GM12878 (cell line): ENCODE measurements around the gene ZNF527. TPM values are rescaled to one million over a fixed set of nuclear protein-coding genes. Genes with fewer than 3 reads are reported as not detected.

Experiments
- ATAC-seq: fragments of 200-7000 bp; cut with Tn5 transposase; 3 replicates; pipeline ENCODE4 v1.9.1; 2020; ENCODE audit warnings: mild to moderate bottlenecking, moderate library complexity
- BruUV-seq: library from RNA; stranded (reverse); fragments of 400-500 nt; replicated peaks from 2 replicates; lab custom pipeline; 2021; lab: Mats Ljungman, UMichigan
- CTCF ChIA-PET: fragments of 300-600 bp; sonication (Branson Sonifier 250); formaldehyde crosslinking; extraction: SDS; loops from one replicate; lab custom pipeline; 2021; ENCODE audit warnings: inconsistent platforms; lab: Yijun Ruan, JAX
- POLR2A ChIA-PET: fragments of 350-600 bp; formaldehyde crosslinking; extraction: SDS; loops from one replicate; lab custom pipeline; 2021; ENCODE audit warnings: inconsistent platforms; lab: Charles Lee
- RAD21 ChIA-PET: fragments of 300-600 bp; sonication (Branson Sonifier 250); formaldehyde crosslinking; loops from one replicate; lab custom pipeline; 2023; ENCODE audit warnings: antibody characterized with exemption; ENCODE audit not compliant: unreplicated experiment; lab: Charles Lee
- SMC1A ChIA-PET: fragments of 300-600 bp; sonication (Branson Sonifier 250); formaldehyde crosslinking; loops from one replicate; lab custom pipeline; 2023; ENCODE audit not compliant: unreplicated experiment, uncharacterized antibody; lab: Charles Lee
- DNase-seq: peaks from one replicate; pipeline ENCODE4 v3.0.0-alpha.2; 2011; ENCODE audit warnings: low read depth, low spot score
- FAIRE-seq: peaks from 3 replicates; lab custom pipeline; 2011; peaks lifted over from hg19 to GRCh38; lab: Jason Lieb, UNC
- H2AFZ ChIP-seq: 2 replicates; pipeline ENCODE4 v1.6.0; 2011; ENCODE audit warnings: low read depth, low read length, control low read depth; ENCODE audit not compliant: control insufficient read depth
- H3K27ac ChIP-seq: 2 replicates; pipeline ENCODE4 v1.5.1; 2011; ENCODE audit warnings: control low read depth; ENCODE audit not compliant: control insufficient read depth, insufficient read depth
- H3K27me3 ChIP-seq, 2 experiments: replicated peaks in 1 of 2; 2 replicates each; pipeline versions ENCODE4 v1.6.0 to v1.6.1; 2011; ENCODE audit warnings: low read length in 1 of 2; ENCODE audit not compliant: control insufficient read depth in 2 of 2, insufficient read depth in 2 of 2
- H3K36me3 ChIP-seq, 2 experiments: 2 replicates each; pipeline ENCODE4 v1.5.1; 2011; ENCODE audit warnings: low read length in 1 of 2; ENCODE audit not compliant: control insufficient read depth in 2 of 2, insufficient read depth in 2 of 2
- H3K4me1 ChIP-seq: 2 replicates; pipeline ENCODE4 v1.6.1; 2011; ENCODE audit warnings: mild to moderate bottlenecking, low read length, moderate library complexity, mixed read lengths; ENCODE audit not compliant: control insufficient read depth, insufficient read depth
- H3K4me2 ChIP-seq: 2 replicates; pipeline ENCODE4 v1.6.0; 2011; ENCODE audit warnings: control low read depth; ENCODE audit not compliant: control insufficient read depth, insufficient read depth
- H3K4me3 ChIP-seq: fragments of 200-600 bp; sonication (generic); 2 replicates; pipeline ENCODE4 v1.5.1; 2016
- H3K79me2 ChIP-seq: 2 replicates; pipeline ENCODE4 v1.6.0; 2011; ENCODE audit warnings: low read length; ENCODE audit not compliant: control insufficient read depth, insufficient read depth
- H3K9ac ChIP-seq: 2 replicates; pipeline ENCODE4 v1.8.0; 2011; ENCODE audit warnings: low read length, control low read depth, mixed read lengths; ENCODE audit not compliant: control insufficient read depth, insufficient read depth
- H3K9me3 ChIP-seq: replicated peaks from 3 replicates; pipeline ENCODE4 v1.5.1; 2011; ENCODE audit warnings: mild to moderate bottlenecking, low read length; ENCODE audit not compliant: control insufficient read depth, insufficient read depth
- H4K20me1 ChIP-seq: 2 replicates; pipeline ENCODE4 v1.6.0; 2011; ENCODE audit not compliant: control insufficient read depth, insufficient read depth
- BRCA1 ChIP-seq: IDR thresholded peaks from 2 replicates; pipeline ENCODE4 v1.6.1; 2011; ENCODE audit warnings: low read depth, low read length, improper control_type of control experiment
- DPF2 ChIP-seq: fragments of 450-650 bp; IDR thresholded peaks from 2 replicates; pipeline ENCODE4 v1.6.1; 2017; ENCODE audit warnings: mild to moderate bottlenecking
- KLF5 ChIP-seq: fragments of 450-650 bp; IDR thresholded peaks from 2 replicates; pipeline ENCODE4 v1.6.1; 2014; ENCODE audit warnings: mild to moderate bottlenecking; ENCODE audit not compliant: partially characterized antibody
- MEF2A ChIP-seq: IDR thresholded peaks from 2 replicates; pipeline ENCODE4 v1.6.1; 2011; ENCODE audit warnings: low read depth, mild to moderate bottlenecking, low read length, moderate library complexity; ENCODE audit not compliant: insufficient read depth
- MTA3 ChIP-seq: IDR thresholded peaks from 2 replicates; pipeline ENCODE4 v1.6.1; 2012; ENCODE audit warnings: low read length, inconsistent platforms, borderline replicate concordance
- ZNF274 ChIP-seq: IDR thresholded peaks from one replicate; pipeline ENCODE4 v1.8.0; 2011; ENCODE audit not compliant: insufficient read length, insufficient read depth
- WGBS: methylation state at CpG from one replicate; pipeline ENCODE4 v1.1.6; 2016; ENCODE audit warnings: low lambda C conversion rate; ENCODE audit not compliant: insufficient replicate concordance, insufficient coverage; ENCODE audit errors: missing lambda C conversion rate; 5-methylcytosine and 5-hydroxymethylcytosine counted together
- in situ Hi-C: fragments of 300-500 bp; cut with MboI; formaldehyde crosslinking; loops from 9 replicates; pipeline ENCODE4 v1.14.3; 2018; ENCODE audit warnings: mixed read lengths
- intact Hi-C: fragments of 100-400 bp; cut with micrococcal nuclease; formaldehyde crosslinking; loops from one replicate; pipeline ENCODE4 v1.14.2; 2022; ENCODE audit not compliant: unreplicated experiment
- polyA plus RNA-seq, 11 experiments: library from polyadenylated mRNA; depleted of rRNA in 4 of 11; unstranded in 6 of 11; stranded (reverse) in 5 of 11; fragments of >200 nt; fragmentation: Nextera tagmentation in 4 of 11; fragmentation: Illumina TruSeq in 1 of 11; extraction: Ambion mirVana in 4 of 11; extraction: Trizol in 1 of 11; gene quantifications; 1 replicate in 1 of 11; 2 replicates in 10 of 11; pipeline versions ENCODE4 v1.2.1 to v1.2.3, GENCODE V29; 2011 to 2016; ENCODE audit warnings: inconsistent platforms in 2 of 11, missing spikeins in 2 of 11, low read depth in 1 of 11
- total RNA-seq, 4 experiments: library from RNA; depleted of rRNA in 3 of 4; stranded (reverse); fragments of >200 nt in 3 of 4; fragmentation: Illumina TruSeq in 1 of 4; extraction: Trizol in 1 of 4; gene quantifications; 2 replicates each; pipeline versions ENCODE4 v1.2.1 to v1.2.3, GENCODE V29; 2013 to 2021

The ZNF527 gene
- total and polyA plus RNA-seq, 10 of the 15 experiments (the other 5 are each of a cell fraction or from before 2014, with no cell fraction given): 2.0 to 5.6 (median 3.6) TPM

- WGBS: 55% methylated on average over 1 of the region's 1 CpG
- no peak overlapping the region for H3K4me2 ChIP-seq
- no TSS peak for BruUV-seq
- H3K9me3 ChIP-seq: peaks cover 16% of the 10 kb centered on the region
- SMC1A ChIA-PET: no interaction called here
- FAIRE-seq (no peak), ATAC-seq (no peak)
- POLR2A ChIA-PET: no interaction called here
- no peak overlapping the region for H3K4me3 ChIP-seq
- H3K27ac ChIP-seq: no peak overlapping the region
- in situ Hi-C loops: no loop called here
- H3K9ac ChIP-seq: no peak overlapping the region
- no peaks in the 10 kb centered on the region for H4K20me1 ChIP-seq
- no peaks in the 10 kb centered on the region for H3K36me3 ChIP-seq
- CTCF ChIA-PET: no interaction called here
- H3K27me3 ChIP-seq: no peaks in the 10 kb centered on the region
- no peak overlapping the region for H2AFZ ChIP-seq
- no peaks in the 10 kb centered on the region for H3K79me2 ChIP-seq
- TF ChIP-seq KLF5 (peak; percentile 29), DPF2 (no peak), BRCA1 (no peak), MTA3 (no peak), MEF2A (no peak), ZNF274 (peak; percentile 88)
- TF ChIP-seq, all 136 proteins: peak for 2
- intact Hi-C loops: no loop called here
- H3K4me1 ChIP-seq: no peaks in the 10 kb centered on the region
- no peak for DNase-seq
- RAD21 ChIA-PET: no interaction called here
Observed at GRCh38 chr19:37413313-37414084, 42.6 kb downstream of the ZNF527 start.

Other genes with a start within 250 kb of the ZNF527 start
Only the 7 nearest of the 8 such genes appear.
- 5.7 and 7.3 TPM in 2 replicates for gene ZNF585A, start 198.4 kb upstream of the ZNF527 start, total RNA-seq (2014; rRNA removed)
- gene ZNF585A, start 198.4 kb upstream of the ZNF527 start, total RNA-seq (2014; rRNA removed; fragmentation: Illumina TruSeq; extraction: Trizol): 8.3 and 8.8 TPM in 2 replicates
- gene ZNF585A, start 198.4 kb upstream of the ZNF527 start, total RNA-seq (2021): 6.9 and 8.0 TPM in 2 replicates
- 14.9 and 21.1 TPM in 2 replicates for gene ZNF585A, start 198.4 kb upstream of the ZNF527 start, polyA plus RNA-seq (2011; rRNA removed)
- gene ZNF585A, start 198.4 kb upstream of the ZNF527 start, polyA plus RNA-seq (2014; fragmentation: Illumina TruSeq; extraction: Trizol): 10.1 and 11.6 TPM in 2 replicates
- gene ZNF585A, start 198.4 kb upstream of the ZNF527 start, polyA plus RNA-seq (2014; fragmentation: Nextera tagmentation; extraction: Ambion mirVana): 10 to 100 TPM; 36.4 to 38.7 TPM
- gene ZNF585A, start 198.4 kb upstream of the ZNF527 start, polyA plus RNA-seq (2014; rRNA removed): 7.3 and 13.1 TPM in 2 replicates
- 10 to 100 TPM; 17.3 to 17.9 TPM for gene ZNF585A, start 198.4 kb upstream of the ZNF527 start, polyA plus RNA-seq (2016; fragmentation: Nextera tagmentation; extraction: Ambion mirVana)
- gene ZNF585B, start 160.6 kb upstream of the ZNF527 start, total RNA-seq (2014; rRNA removed): 2.5 and 4.0 TPM in 2 replicates
- 2.7 and 3.0 TPM in 2 replicates for gene ZNF585B, start 160.6 kb upstream of the ZNF527 start, total RNA-seq (2014; rRNA removed; fragmentation: Illumina TruSeq; extraction: Trizol)
- 3.1 and 3.8 TPM in 2 replicates for gene ZNF585B, start 160.6 kb upstream of the ZNF527 start, total RNA-seq (2021)
- 6.3 and 6.9 TPM in 2 replicates for gene ZNF585B, start 160.6 kb upstream of the ZNF527 start, polyA plus RNA-seq (2011; rRNA removed)
- gene ZNF585B, start 160.6 kb upstream of the ZNF527 start, polyA plus RNA-seq (2014; fragmentation: Illumina TruSeq; extraction: Trizol): 1.6 and 1.7 TPM in 2 replicates
- 1 to 10 TPM; 3.9 to 5.4 TPM for gene ZNF585B, start 160.6 kb upstream of the ZNF527 start, polyA plus RNA-seq (2014; fragmentation: Nextera tagmentation; extraction: Ambion mirVana)
- gene ZNF585B, start 160.6 kb upstream of the ZNF527 start, polyA plus RNA-seq (2014; rRNA removed): 2.2 and 2.7 TPM in 2 replicates
- gene ZNF585B, start 160.6 kb upstream of the ZNF527 start, polyA plus RNA-seq (2016; fragmentation: Nextera tagmentation; extraction: Ambion mirVana): 1 to 10 TPM; 1.9 to 2.3 TPM
- gene ZNF383, start 152.9 kb upstream of the ZNF527 start, total RNA-seq (2014; rRNA removed): 5.3 and 5.8 TPM in 2 replicates
- 6.2 and 6.4 TPM in 2 replicates for gene ZNF383, start 152.9 kb upstream of the ZNF527 start, total RNA-seq (2014; rRNA removed; fragmentation: Illumina TruSeq; extraction: Trizol)
- 4.0 and 6.0 TPM in 2 replicates for gene ZNF383, start 152.9 kb upstream of the ZNF527 start, total RNA-seq (2021)
- gene ZNF383, start 152.9 kb upstream of the ZNF527 start, polyA plus RNA-seq (2011; rRNA removed): 9.0 and 14.0 TPM in 2 replicates
- gene ZNF383, start 152.9 kb upstream of the ZNF527 start, polyA plus RNA-seq (2014; fragmentation: Illumina TruSeq; extraction: Trizol): 5.0 and 5.8 TPM in 2 replicates
- 1 to 10 TPM; 3.3 to 4.9 TPM for gene ZNF383, start 152.9 kb upstream of the ZNF527 start, polyA plus RNA-seq (2014; fragmentation: Nextera tagmentation; extraction: Ambion mirVana)
- gene ZNF383, start 152.9 kb upstream of the ZNF527 start, polyA plus RNA-seq (2014; rRNA removed): 3.6 and 3.7 TPM in 2 replicates
- gene ZNF383, start 152.9 kb upstream of the ZNF527 start, polyA plus RNA-seq (2016; fragmentation: Nextera tagmentation; extraction: Ambion mirVana): 1 to 10 TPM; 3.3 to 3.9 TPM
- 2.0 and 3.0 TPM in 2 replicates for gene ZNF569, start 96.3 kb downstream of the ZNF527 start, total RNA-seq (2014; rRNA removed)
- 2.7 and 3.8 TPM in 2 replicates for gene ZNF569, start 96.3 kb downstream of the ZNF527 start, total RNA-seq (2014; rRNA removed; fragmentation: Illumina TruSeq; extraction: Trizol)
- gene ZNF569, start 96.3 kb downstream of the ZNF527 start, total RNA-seq (2021): 2.1 and 2.7 TPM in 2 replicates
- gene ZNF569, start 96.3 kb downstream of the ZNF527 start, polyA plus RNA-seq (2011; rRNA removed): 4.3 and 7.1 TPM in 2 replicates
- gene ZNF569, start 96.3 kb downstream of the ZNF527 start, polyA plus RNA-seq (2014; fragmentation: Illumina TruSeq; extraction: Trizol): 2.3 and 3.6 TPM in 2 replicates
- gene ZNF569, start 96.3 kb downstream of the ZNF527 start, polyA plus RNA-seq (2014; fragmentation: Nextera tagmentation; extraction: Ambion mirVana): 1 to 10 TPM in 1 of 2 experiments, under 1 TPM in 1; 0.82 to 1.1 TPM
- gene ZNF569, start 96.3 kb downstream of the ZNF527 start, polyA plus RNA-seq (2014; rRNA removed): 1.3 and 1.5 TPM in 2 replicates
- gene ZNF569, start 96.3 kb downstream of the ZNF527 start, polyA plus RNA-seq (2016; fragmentation: Nextera tagmentation; extraction: Ambion mirVana): 1 to 10 TPM; 2.3 to 3.0 TPM
- gene ZNF570, start 98.3 kb downstream of the ZNF527 start, total RNA-seq (2014; rRNA removed): 1.8 and 2.0 TPM in 2 replicates
- 2.2 TPM in 2 replicates for gene ZNF570, start 98.3 kb downstream of the ZNF527 start, total RNA-seq (2014; rRNA removed; fragmentation: Illumina TruSeq; extraction: Trizol)
- gene ZNF570, start 98.3 kb downstream of the ZNF527 start, total RNA-seq (2021): 1.4 and 1.7 TPM in 2 replicates
- gene ZNF570, start 98.3 kb downstream of the ZNF527 start, polyA plus RNA-seq (2011; rRNA removed): 3.6 and 5.7 TPM in 2 replicates
- gene ZNF570, start 98.3 kb downstream of the ZNF527 start, polyA plus RNA-seq (2014; fragmentation: Illumina TruSeq; extraction: Trizol): 1.6 TPM in 2 replicates
- 1 to 10 TPM in 1 of 2 experiments, under 1 TPM in 1; 0.75 to 1.2 TPM for gene ZNF570, start 98.3 kb downstream of the ZNF527 start, polyA plus RNA-seq (2014; fragmentation: Nextera tagmentation; extraction: Ambion mirVana)
- gene ZNF570, start 98.3 kb downstream of the ZNF527 start, polyA plus RNA-seq (2014; rRNA removed): 0.57 and 2.1 TPM in 2 replicates
- gene ZNF570, start 98.3 kb downstream of the ZNF527 start, polyA plus RNA-seq (2016; fragmentation: Nextera tagmentation; extraction: Ambion mirVana): under 1 TPM; 0.25 to 0.78 TPM
- 0.27 and 0.28 TPM in 2 replicates for gene ZNF793, start 135.8 kb downstream of the ZNF527 start, total RNA-seq (2014; rRNA removed)
- 0.31 and 0.32 TPM in 2 replicates for gene ZNF793, start 135.8 kb downstream of the ZNF527 start, total RNA-seq (2014; rRNA removed; fragmentation: Illumina TruSeq; extraction: Trizol)
- 0.56 and 0.62 TPM in 2 replicates for gene ZNF793, start 135.8 kb downstream of the ZNF527 start, total RNA-seq (2021)
- gene ZNF793, start 135.8 kb downstream of the ZNF527 start, polyA plus RNA-seq (2011; rRNA removed): 0.99 and 1.1 TPM in 2 replicates
- 0.35 and 1.4 TPM in 2 replicates for gene ZNF793, start 135.8 kb downstream of the ZNF527 start, polyA plus RNA-seq (2014; fragmentation: Illumina TruSeq; extraction: Trizol)
- gene ZNF793, start 135.8 kb downstream of the ZNF527 start, polyA plus RNA-seq (2014; fragmentation: Nextera tagmentation; extraction: Ambion mirVana): under 1 TPM; 0.10 to 0.15 TPM
- gene ZNF793, start 135.8 kb downstream of the ZNF527 start, polyA plus RNA-seq (2014; rRNA removed): 0.27 and 0.61 TPM in 2 replicates
- under 1 TPM; 0.23 to 0.51 TPM for gene ZNF793, start 135.8 kb downstream of the ZNF527 start, polyA plus RNA-seq (2016; fragmentation: Nextera tagmentation; extraction: Ambion mirVana)
- 0.22 and 0.34 TPM in 2 replicates for gene ZNF571, start 223.7 kb downstream of the ZNF527 start, total RNA-seq (2014; rRNA removed)
- gene ZNF571, start 223.7 kb downstream of the ZNF527 start, total RNA-seq (2014; rRNA removed; fragmentation: Illumina TruSeq; extraction: Trizol): 0.45 and 0.51 TPM in 2 replicates
- 0.38 and 0.56 TPM in 2 replicates for gene ZNF571, start 223.7 kb downstream of the ZNF527 start, total RNA-seq (2021)
- 1.5 and 4.6 TPM in 2 replicates for gene ZNF571, start 223.7 kb downstream of the ZNF527 start, polyA plus RNA-seq (2011; rRNA removed)
- 0.38 and 0.44 TPM in 2 replicates for gene ZNF571, start 223.7 kb downstream of the ZNF527 start, polyA plus RNA-seq (2014; fragmentation: Illumina TruSeq; extraction: Trizol)
- under 1 TPM; 0.27 to 0.92 TPM for gene ZNF571, start 223.7 kb downstream of the ZNF527 start, polyA plus RNA-seq (2014; fragmentation: Nextera tagmentation; extraction: Ambion mirVana)
- gene ZNF571, start 223.7 kb downstream of the ZNF527 start, polyA plus RNA-seq (2014; rRNA removed): 0.19 and 0.46 TPM in 2 replicates
- gene ZNF571, start 223.7 kb downstream of the ZNF527 start, polyA plus RNA-seq (2016; fragmentation: Nextera tagmentation; extraction: Ambion mirVana): under 1 TPM; 0.57 to 0.99 TPM